ENCODE data around the gene STYXL1.

The STYXL1 gene

DNA sequence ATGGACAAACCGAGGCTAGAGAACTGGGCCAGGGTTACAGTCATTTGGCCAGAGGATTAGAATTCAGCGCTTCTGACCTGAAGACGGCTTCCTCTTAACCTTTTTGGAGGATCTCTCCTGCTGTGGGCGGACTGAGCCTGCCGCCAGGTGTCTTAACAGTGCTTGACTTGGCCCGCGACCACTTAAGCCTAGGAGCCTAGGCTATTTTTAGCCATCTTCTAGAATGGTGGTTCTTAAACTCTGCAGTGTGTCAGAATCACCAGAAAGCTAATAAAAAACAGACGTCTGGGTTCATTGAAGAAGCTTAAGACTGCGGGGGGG lies 828 bp upstream of the STYXL1 start:
- TF ChIP-seq TAF1 (IDR thresholded peaks at IDR 0.05; ENCODE audit: low read depth), result no peak
- TF ChIP-seq, protein P1, sequence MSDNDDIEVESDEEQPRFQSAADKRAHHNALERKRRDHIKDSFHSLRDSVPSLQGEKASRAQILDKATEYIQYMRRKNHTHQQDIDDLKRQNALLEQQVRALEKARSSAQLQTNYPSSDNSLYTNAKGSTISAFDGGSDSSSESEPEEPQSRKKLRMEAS (IDR thresholded peaks at IDR 0.05), result no peak; the same call in 1 of the 2 replicates
- no peak for TF ChIP-seq EP300 (IDR thresholded peaks at IDR 0.05; ENCODE audit: borderline replicate concordance)
- peak; percentile 6; the same call in 1 of the 2 replicates for TF ChIP-seq RAD21 (IDR thresholded peaks at IDR 0.05; ENCODE audit: low read depth)

DNA sequence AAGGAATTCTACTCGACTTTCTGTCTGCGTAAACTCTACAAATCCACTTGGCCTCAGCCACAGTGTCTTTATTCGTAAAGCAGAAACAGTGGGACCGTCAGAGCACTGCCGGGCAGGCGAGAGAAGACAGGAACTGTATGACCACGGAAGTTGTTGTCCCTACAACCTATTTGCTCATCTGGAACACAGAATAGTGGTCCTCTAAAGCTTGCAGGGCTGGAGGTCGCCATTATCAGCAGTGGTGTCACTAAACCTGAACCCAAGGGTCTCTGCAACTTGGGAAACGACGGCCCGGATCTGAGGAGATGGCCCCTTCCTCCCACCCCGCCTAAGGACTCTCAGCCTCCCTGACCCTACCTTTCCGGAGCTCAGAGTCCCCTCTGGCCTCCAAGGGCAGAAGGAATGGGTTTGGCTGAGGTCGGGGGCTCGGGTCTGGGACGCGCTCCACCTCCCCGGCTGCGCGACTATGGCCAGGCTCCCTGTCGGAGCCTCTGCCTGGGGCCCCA lies 442 bp downstream of the STYXL1 start:
- TF ChIP-seq EP300 (IDR thresholded peaks at IDR 0.05; ENCODE audit: borderline replicate concordance) (no peak), CREB1 (IDR thresholded peaks at IDR 0.05; ENCODE audit: low read depth) (no peak), CEBPB (IDR thresholded peaks at IDR 0.05) (no peak), TEAD4 (IDR thresholded peaks at IDR 0.05) (no peak), RAD21 (IDR thresholded peaks at IDR 0.05; ENCODE audit: low read depth) (no peak), EGR1 (IDR thresholded peaks at IDR 0.05) (no peak), NFIC (IDR thresholded peaks at IDR 0.05) (no peak), YY1 (IDR thresholded peaks at IDR 0.05; ENCODE audit: low read depth) (no peak), TAF1 (IDR thresholded peaks at IDR 0.05; ENCODE audit: low read depth) (no peak), FOXM1 (IDR thresholded peaks at IDR 0.05; ENCODE audit: borderline replicate concordance, low read depth) (no peak)
- TF ChIP-seq, protein P1 (IDR thresholded peaks at IDR 0.05), result no peak
- TF ChIP-seq, protein P2, sequence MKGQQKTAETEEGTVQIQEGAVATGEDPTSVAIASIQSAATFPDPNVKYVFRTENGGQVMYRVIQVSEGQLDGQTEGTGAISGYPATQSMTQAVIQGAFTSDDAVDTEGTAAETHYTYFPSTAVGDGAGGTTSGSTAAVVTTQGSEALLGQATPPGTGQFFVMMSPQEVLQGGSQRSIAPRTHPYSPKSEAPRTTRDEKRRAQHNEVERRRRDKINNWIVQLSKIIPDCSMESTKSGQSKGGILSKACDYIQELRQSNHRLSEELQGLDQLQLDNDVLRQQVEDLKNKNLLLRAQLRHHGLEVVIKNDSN (IDR thresholded peaks at IDR 0.05), result no peak
- TF ChIP-seq, protein P3, sequence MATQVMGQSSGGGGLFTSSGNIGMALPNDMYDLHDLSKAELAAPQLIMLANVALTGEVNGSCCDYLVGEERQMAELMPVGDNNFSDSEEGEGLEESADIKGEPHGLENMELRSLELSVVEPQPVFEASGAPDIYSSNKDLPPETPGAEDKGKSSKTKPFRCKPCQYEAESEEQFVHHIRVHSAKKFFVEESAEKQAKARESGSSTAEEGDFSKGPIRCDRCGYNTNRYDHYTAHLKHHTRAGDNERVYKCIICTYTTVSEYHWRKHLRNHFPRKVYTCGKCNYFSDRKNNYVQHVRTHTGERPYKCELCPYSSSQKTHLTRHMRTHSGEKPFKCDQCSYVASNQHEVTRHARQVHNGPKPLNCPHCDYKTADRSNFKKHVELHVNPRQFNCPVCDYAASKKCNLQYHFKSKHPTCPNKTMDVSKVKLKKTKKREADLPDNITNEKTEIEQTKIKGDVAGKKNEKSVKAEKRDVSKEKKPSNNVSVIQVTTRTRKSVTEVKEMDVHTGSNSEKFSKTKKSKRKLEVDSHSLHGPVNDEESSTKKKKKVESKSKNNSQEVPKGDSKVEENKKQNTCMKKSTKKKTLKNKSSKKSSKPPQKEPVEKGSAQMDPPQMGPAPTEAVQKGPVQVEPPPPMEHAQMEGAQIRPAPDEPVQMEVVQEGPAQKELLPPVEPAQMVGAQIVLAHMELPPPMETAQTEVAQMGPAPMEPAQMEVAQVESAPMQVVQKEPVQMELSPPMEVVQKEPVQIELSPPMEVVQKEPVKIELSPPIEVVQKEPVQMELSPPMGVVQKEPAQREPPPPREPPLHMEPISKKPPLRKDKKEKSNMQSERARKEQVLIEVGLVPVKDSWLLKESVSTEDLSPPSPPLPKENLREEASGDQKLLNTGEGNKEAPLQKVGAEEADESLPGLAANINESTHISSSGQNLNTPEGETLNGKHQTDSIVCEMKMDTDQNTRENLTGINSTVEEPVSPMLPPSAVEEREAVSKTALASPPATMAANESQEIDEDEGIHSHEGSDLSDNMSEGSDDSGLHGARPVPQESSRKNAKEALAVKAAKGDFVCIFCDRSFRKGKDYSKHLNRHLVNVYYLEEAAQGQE (IDR thresholded peaks at IDR 0.05; ENCODE audit: low read depth), result no peak

DNA sequence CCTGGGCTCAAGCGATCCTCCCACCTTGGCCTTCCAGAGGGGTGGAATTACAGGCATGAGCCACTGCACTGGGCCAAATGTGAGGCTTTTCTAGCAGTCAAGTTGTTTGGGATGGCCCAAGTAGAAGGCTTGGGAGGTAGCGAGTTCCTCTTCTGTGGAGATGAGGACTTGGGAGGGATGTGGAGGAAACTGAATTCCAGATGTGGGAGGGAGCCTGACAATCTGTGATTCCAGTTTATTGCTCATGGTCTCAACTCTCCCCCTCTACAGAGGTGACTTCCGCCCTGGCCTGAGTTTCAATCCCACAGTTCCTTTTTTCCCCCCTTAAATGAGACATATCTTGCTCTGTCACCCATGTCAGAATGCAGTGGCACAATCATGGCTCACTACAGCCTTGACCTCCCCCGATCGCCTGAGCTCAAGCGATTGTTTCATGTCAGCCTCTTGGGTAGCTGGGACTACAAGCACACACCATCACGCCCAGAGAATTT lies 3.4 kb downstream of the STYXL1 start:
- TF ChIP-seq ZBTB7A (IDR thresholded peaks at IDR 0.05; ENCODE audit: low read depth) (no peak), TEAD4 (IDR thresholded peaks at IDR 0.05) (no peak), CREB1 (IDR thresholded peaks at IDR 0.05; ENCODE audit: low read depth) (no peak), TAF1 (IDR thresholded peaks at IDR 0.05; ENCODE audit: low read depth) (no peak), YY1 (IDR thresholded peaks at IDR 0.05; ENCODE audit: low read depth) (no peak), CEBPB (IDR thresholded peaks at IDR 0.05) (no peak), EP300 (IDR thresholded peaks at IDR 0.05; ENCODE audit: borderline replicate concordance) (no peak), FOXM1 (IDR thresholded peaks at IDR 0.05; ENCODE audit: borderline replicate concordance, low read depth) (no peak)
- TF ChIP-seq, protein P1 (IDR thresholded peaks at IDR 0.05), result no peak
- TF ChIP-seq, protein P2 (IDR thresholded peaks at IDR 0.05), result no peak

DNA sequence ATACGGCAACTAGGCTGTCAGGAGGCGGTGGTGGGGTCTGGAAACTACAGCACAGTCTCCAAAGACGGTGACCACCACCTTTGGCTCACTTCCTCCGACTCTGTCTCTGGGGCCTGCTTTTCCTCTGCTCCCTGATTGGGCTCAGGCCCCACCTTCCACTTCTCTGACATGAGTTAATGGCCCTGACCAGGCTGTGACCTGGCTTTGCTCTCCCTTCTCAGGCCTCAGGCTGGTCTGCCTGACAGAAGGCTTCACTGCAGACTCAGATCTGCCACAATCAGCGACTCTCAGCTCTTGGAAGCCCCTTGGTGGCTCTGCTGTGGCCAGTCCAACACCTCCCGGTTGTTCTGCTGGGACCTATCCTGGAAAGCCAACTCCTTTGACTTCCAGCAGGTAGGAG lies 7.7 kb downstream of the STYXL1 start:
- TF ChIP-seq EP300 (IDR thresholded peaks at IDR 0.05; ENCODE audit: borderline replicate concordance), result no peak
- TF ChIP-seq TEAD4 (IDR thresholded peaks at IDR 0.05), result no peak
- TF ChIP-seq, protein P2 (IDR thresholded peaks at IDR 0.05), result no peak

DNA sequence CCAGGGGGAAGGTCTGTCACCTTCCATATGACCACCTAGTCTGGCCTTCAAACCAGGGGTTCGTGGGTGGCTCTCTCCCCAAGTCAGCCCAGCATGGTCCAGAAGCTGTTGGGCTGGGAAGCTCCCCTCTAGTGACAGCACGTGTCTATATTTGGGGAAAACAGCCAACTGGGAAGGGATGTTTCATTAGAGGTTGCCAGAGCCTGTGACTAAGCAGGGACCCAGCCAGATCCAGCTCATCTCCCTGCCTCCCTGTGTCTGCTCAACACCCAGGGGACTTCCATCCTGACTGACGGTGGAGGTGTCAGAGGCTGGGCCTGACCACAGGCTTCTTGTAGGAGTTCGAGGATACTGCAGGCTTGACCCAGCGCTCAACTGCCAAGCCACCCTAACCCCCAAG lies 10.5 kb downstream of the STYXL1 start:
- TF ChIP-seq CREB1 (IDR thresholded peaks at IDR 0.05; ENCODE audit: low read depth), result no peak
- TF ChIP-seq, protein P2 (IDR thresholded peaks at IDR 0.05), result no peak
- no peak for TF ChIP-seq TEAD4 (IDR thresholded peaks at IDR 0.05)
- no peak for TF ChIP-seq TAF1 (IDR thresholded peaks at IDR 0.05; ENCODE audit: low read depth)
- TF ChIP-seq FOXM1 (IDR thresholded peaks at IDR 0.05; ENCODE audit: borderline replicate concordance, low read depth), result no peak
- TF ChIP-seq, protein P1 (IDR thresholded peaks at IDR 0.05), result no peak
- TF ChIP-seq EGR1 (IDR thresholded peaks at IDR 0.05), result no peak
- no peak for TF ChIP-seq ZBTB7A (IDR thresholded peaks at IDR 0.05; ENCODE audit: low read depth)
- no peak for TF ChIP-seq RAD21 (IDR thresholded peaks at IDR 0.05; ENCODE audit: low read depth)
- TF ChIP-seq, protein P3 (IDR thresholded peaks at IDR 0.05; ENCODE audit: low read depth), result no peak
- no peak for TF ChIP-seq TCF12 (IDR thresholded peaks at IDR 0.05; ENCODE audit: low read depth)
- no peak for TF ChIP-seq YY1 (IDR thresholded peaks at IDR 0.05; ENCODE audit: low read depth)
- TF ChIP-seq NFIC (IDR thresholded peaks at IDR 0.05), result no peak
- TF ChIP-seq EP300 (IDR thresholded peaks at IDR 0.05; ENCODE audit: borderline replicate concordance), result no peak
- no peak for TF ChIP-seq CEBPB (IDR thresholded peaks at IDR 0.05)
